ENCODE results near the gene FBXO8. TPM values are rescaled to one million over a fixed set of nuclear protein-coding genes. Genes with fewer than 3 reads are reported as not detected.

FBXO8 gene
- total RNA-seq, 1 experiment from 2014 or later, result 8.9 TPM

GRCh38 chr4:174324725-174325124, 41.3 kb upstream of the FBXO8 start:
- Histone ChIP-seq H3K9ac (ENCODE audit: extremely low read depth, insufficient read length, low read length) (no peak overlapping the region), H3K79me1 (ENCODE audit: insufficient read depth, low read depth, low read length, poor library complexity, severe bottlenecking) (no peaks in the 10 kb centered on the region), H3K56ac (ENCODE audit: insufficient read length, low read depth, low read length) (no peak overlapping the region), H3K23me2 (ENCODE audit: insufficient read length, low read depth, low read length, poor library complexity, severe bottlenecking) (no peaks in the 10 kb centered on the region), H2AFZ (ENCODE audit: low read length) (no peak overlapping the region), H3K18ac (ENCODE audit: insufficient read length, low read depth, low read length) (no peak overlapping the region), H3K4me2 (ENCODE audit: insufficient read depth, insufficient read length, low read length) (no peak overlapping the region), H3K4ac (ENCODE audit: low read depth, low read length) (no peak overlapping the region), H4K91ac (ENCODE audit: insufficient read length, low read depth, low read length) (no peak overlapping the region), H3K27ac (ENCODE audit: insufficient read length, low read depth, low read length) (no peak overlapping the region), H3K27me3 (ENCODE audit: insufficient read depth, low read length) (no peaks in the 10 kb centered on the region), H3T11ph (ENCODE audit: low read length) (no peak overlapping the region), H2BK12ac (ENCODE audit: insufficient read length, low read depth, low read length) (no peak overlapping the region), H4K8ac (replicated peaks; ENCODE audit: insufficient read length, low read depth, low read length) (no peak overlapping the region), H2BK20ac (ENCODE audit: low read depth, low read length, poor library complexity, severe bottlenecking) (no peak overlapping the region), H2BK5ac (ENCODE audit: insufficient read length, low read length) (no peak overlapping the region), H3K23ac (ENCODE audit: insufficient read length, low read depth, low read length) (no peak overlapping the region), H3K9me3 (ENCODE audit: control insufficient read depth, low read depth, low read length) (no peaks in the 10 kb centered on the region), H3K4me1 (ENCODE audit: insufficient read depth, low read length) (no peaks in the 10 kb centered on the region), H3K14ac (ENCODE audit: insufficient read depth, low read length) (no peak overlapping the region), H2BK120ac (ENCODE audit: low read depth, low read length, poor library complexity, severe bottlenecking) (no peak overlapping the region), H4K20me1 (ENCODE audit: control insufficient read depth, insufficient read depth, insufficient read length) (no peaks in the 10 kb centered on the region), H2AK5ac (ENCODE audit: insufficient read length, low read length) (no peak overlapping the region), H2BK15ac (ENCODE audit: low read depth, low read length) (no peak overlapping the region), H3K79me2 (ENCODE audit: insufficient read depth, low read length) (no peaks in the 10 kb centered on the region), H4K5ac (ENCODE audit: insufficient read length, low read depth, low read length) (no peak overlapping the region)
- TF ChIP-seq CTCF (conservative IDR thresholded peaks at IDR 0.05), result no peak
- WGBS (ENCODE audit: extremely low coverage, insufficient read length, low lambda C conversion rate), result no CpG with 5 or more reads among the region's 2 CpGs
- DNase-seq, result no peak
- Mint-ChIP-seq H3K36me3 (ENCODE audit: insufficient read depth in 1 of 3, low read depth in 3 of 3) (no peaks in the 10 kb centered on the region), H3K4me3 (no peak overlapping the region), H3K9me3 (no peaks in the 10 kb centered on the region), H3K27me3 (ENCODE audit: low read depth) (no peaks in the 10 kb centered on the region), H3K27ac (peak overlapping the region in 1 of 3 experiments; percentile 75; a peak in 1 of 7 replicates), H3K4me1 (no peaks in the 10 kb centered on the region)
